ENCODE results near the gene ANKRD29. TPM values are rescaled to one million over a fixed set of nuclear protein-coding genes. Genes with fewer than 3 reads are reported as not detected.

The ANKRD29 gene
- total RNA-seq, 1 donor from 2014 or later = 9.2 TPM

DNA sequence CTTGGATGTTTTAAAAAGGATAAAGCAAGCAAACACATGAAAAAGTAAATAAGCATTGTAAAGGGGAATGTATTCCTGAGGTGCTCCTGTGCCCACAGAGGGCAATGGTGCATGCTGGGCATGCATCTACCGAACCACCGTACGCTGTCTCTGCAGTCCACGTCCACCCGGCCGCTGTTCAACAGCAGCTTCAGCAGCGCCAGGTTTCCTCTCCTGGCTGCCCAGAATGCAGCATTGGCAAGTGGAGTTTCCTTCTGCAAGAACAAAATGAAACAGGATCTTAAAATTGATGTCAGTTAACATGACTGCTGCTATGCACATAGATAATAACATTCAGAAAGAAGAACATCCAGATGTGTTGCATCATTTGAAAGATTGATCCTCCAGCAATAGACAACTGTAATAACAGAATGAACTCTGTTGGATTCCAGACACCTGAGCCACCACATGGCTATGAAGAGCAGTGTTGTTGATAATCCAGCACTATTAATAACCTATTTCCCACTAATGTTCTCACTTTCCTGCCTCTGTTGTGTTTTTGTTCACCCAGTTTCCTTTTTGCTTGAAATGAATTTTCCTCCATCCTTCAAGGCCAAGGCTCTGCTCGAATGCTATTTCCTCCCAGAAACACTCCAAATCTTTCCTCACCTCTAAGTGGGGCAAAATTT lies 13.6 kb downstream of the ANKRD29 start:
- no peak for DNase-seq
- TF ChIP-seq, protein P1, sequence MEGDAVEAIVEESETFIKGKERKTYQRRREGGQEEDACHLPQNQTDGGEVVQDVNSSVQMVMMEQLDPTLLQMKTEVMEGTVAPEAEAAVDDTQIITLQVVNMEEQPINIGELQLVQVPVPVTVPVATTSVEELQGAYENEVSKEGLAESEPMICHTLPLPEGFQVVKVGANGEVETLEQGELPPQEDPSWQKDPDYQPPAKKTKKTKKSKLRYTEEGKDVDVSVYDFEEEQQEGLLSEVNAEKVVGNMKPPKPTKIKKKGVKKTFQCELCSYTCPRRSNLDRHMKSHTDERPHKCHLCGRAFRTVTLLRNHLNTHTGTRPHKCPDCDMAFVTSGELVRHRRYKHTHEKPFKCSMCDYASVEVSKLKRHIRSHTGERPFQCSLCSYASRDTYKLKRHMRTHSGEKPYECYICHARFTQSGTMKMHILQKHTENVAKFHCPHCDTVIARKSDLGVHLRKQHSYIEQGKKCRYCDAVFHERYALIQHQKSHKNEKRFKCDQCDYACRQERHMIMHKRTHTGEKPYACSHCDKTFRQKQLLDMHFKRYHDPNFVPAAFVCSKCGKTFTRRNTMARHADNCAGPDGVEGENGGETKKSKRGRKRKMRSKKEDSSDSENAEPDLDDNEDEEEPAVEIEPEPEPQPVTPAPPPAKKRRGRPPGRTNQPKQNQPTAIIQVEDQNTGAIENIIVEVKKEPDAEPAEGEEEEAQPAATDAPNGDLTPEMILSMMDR (IDR thresholded peaks at IDR 0.05; ENCODE audit: borderline replicate concordance) = no peak
- H3K4me1 ChIP-seq = peaks cover 47% of the 10 kb centered on the region
- H3K27ac ChIP-seq (replicated peaks) = peak overlapping the region; percentile 54
- intact Hi-C loops (cut with micrococcal nuclease) = no loop called here
- H3K36me3 ChIP-seq = no peaks in the 10 kb centered on the region
- H3K9me3 ChIP-seq (replicated peaks) = no peaks in the 10 kb centered on the region
- peak overlapping the region; percentile 4 for H3K4me3 ChIP-seq
- H3K27me3 ChIP-seq (ENCODE audit: low read depth) = no peaks in the 10 kb centered on the region

DNA sequence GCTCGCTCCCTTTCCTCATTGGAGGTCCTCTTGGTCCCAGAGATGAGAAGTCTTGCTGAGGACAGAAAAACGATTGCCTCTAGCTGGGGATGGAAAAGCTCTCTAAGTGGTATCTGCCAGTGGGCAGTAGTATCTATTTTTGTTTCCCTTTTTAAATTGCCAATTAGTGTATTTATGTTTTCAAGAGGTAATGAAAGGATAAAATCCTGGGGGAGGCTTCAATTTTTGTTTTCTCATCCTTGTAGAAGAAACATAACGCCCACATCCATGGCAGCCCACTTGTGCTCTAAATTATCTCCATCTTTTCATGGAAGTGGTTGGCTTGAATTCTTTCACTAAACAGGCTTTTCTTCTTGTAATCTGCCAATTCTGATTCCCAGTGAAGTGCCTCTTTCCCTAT lies 14.3 kb downstream of the ANKRD29 start:
- Histone ChIP-seq H3K9me3 (replicated peaks) (no peaks in the 10 kb centered on the region), H3K4me3 (peak overlapping the region; percentile 4), H3K4me1 (peaks cover 47% of the 10 kb centered on the region), H3K27ac (replicated peaks) (peak overlapping the region; percentile 54), H3K36me3 (no peaks in the 10 kb centered on the region), H3K27me3 (ENCODE audit: low read depth) (no peaks in the 10 kb centered on the region)
- DNase-seq = no peak
- TF ChIP-seq, protein P1 (IDR thresholded peaks at IDR 0.05; ENCODE audit: borderline replicate concordance) = no peak
- intact Hi-C loops (cut with micrococcal nuclease) = no loop called here

DNA sequence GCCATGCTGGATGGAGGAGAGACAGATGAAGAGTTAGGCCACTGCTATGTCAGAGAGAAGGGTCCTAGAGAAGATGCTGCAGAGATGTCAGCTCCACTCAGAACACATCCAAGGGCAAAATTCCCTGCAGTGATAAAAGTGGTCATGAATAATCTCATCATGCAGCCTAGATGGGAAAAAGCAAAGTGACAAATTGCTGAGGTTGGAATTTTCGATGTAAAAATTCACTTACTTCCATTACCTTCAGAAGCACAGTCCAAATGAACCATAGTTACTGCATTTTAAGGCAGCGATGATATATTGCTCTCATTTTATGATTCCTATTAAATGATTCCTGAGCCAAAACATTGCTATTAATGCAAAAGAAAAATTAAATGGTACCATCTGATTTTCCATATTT lies 16.4 kb downstream of the ANKRD29 start:
- Histone ChIP-seq H3K4me1 (peaks cover 38% of the 10 kb centered on the region), H3K9me3 (replicated peaks) (peaks cover 8% of the 10 kb centered on the region), H3K27me3 (ENCODE audit: low read depth) (no peaks in the 10 kb centered on the region), H3K27ac (replicated peaks) (no peak overlapping the region), H3K36me3 (peaks cover 9% of the 10 kb centered on the region), H3K4me3 (no peak overlapping the region)
- intact Hi-C loops (cut with micrococcal nuclease) = no loop called here
- TF ChIP-seq, protein P1 (IDR thresholded peaks at IDR 0.05; ENCODE audit: borderline replicate concordance) = no peak
- no peak for DNase-seq

DNA sequence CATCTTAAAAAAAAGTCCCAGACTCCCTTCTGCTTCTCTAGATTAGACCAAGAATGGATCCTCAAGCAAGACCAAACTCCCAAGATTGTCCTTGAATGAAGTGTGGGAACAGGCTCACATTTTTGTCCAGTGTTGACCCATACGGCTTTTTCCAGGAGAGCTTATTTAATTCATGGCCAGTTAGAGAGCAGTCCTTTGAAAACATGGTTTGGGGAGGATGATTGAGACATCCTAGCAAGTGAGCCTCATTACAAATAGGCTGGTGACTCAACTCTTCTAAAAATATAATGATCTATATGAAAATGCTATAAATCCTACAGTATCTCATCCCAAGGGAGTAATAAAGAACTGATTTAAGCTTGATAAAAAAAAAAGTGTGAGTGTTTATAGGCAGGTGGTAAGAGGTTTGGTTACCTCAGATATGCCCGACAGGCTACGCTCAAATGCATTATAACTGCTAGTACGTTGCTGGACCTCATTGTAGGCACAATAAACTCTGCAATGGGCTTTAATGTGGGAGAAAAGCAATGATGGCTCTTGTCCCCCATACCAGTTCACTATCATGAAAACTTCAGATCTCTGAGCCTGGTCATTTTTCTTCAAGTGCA lies 17.0 kb downstream of the ANKRD29 start:
- intact Hi-C loops (cut with micrococcal nuclease) = no loop called here
- H3K27me3 ChIP-seq (ENCODE audit: low read depth) = no peaks in the 10 kb centered on the region
- H3K4me1 ChIP-seq = peaks cover 32% of the 10 kb centered on the region
- H3K9me3 ChIP-seq (replicated peaks) = peaks cover 8% of the 10 kb centered on the region
- no peak overlapping the region for H3K4me3 ChIP-seq
- no peak overlapping the region for H3K27ac ChIP-seq (replicated peaks)
- TF ChIP-seq, protein P1 (IDR thresholded peaks at IDR 0.05; ENCODE audit: borderline replicate concordance) = no peak
- no peak for DNase-seq
- peaks cover 9% of the 10 kb centered on the region for H3K36me3 ChIP-seq

DNA sequence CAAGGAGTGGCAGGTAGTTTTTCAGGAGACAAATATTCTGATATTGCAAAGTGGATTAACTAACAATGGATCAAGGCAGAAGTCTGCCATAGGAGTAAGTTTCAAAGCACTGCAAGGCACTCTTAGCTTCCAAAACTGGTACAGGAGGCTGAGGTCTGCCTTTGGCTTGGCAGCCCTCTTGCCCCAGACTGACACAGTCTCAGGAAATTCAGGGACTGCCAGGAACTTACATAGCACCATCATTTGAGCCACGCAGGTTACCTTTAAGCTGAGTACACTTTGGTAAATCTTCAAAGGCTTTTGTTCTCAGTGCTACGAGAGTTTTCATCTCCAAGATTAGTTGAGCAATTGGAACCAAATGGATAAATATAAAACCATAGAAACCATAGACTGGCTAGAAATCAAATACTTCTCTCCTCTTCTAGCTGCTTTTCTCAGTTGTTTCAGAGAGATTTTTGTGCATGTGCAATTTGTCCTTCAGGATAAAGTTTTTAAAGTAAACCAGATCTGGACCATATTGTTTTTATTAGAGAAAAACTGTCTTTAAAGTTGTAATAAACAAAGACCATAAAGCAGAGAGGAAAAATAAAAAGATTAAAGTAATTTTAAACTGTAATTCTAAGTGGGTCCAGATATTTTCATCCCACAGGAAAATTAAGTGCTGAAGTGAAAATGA lies 18.8 kb downstream of the ANKRD29 start:
- H3K36me3 ChIP-seq = peaks cover 9% of the 10 kb centered on the region
- H3K4me3 ChIP-seq = no peak overlapping the region
- H3K27me3 ChIP-seq (ENCODE audit: low read depth) = no peaks in the 10 kb centered on the region
- no peak overlapping the region for H3K27ac ChIP-seq (replicated peaks)
- peaks cover 8% of the 10 kb centered on the region for H3K9me3 ChIP-seq (replicated peaks)
- intact Hi-C loops (cut with micrococcal nuclease) = no loop called here
- H3K4me1 ChIP-seq = peaks cover 16% of the 10 kb centered on the region
- TF ChIP-seq, protein P1 (IDR thresholded peaks at IDR 0.05; ENCODE audit: borderline replicate concordance) = no peak
- no peak for DNase-seq
